ENCODE results near the gene KLHDC1. TPM values are rescaled to one million over a fixed set of nuclear protein-coding genes. Genes with fewer than 3 reads are reported as not detected.
"Not testable (repeated sequence)": the region's sequence is repeated elsewhere in the genome, so short reads cannot be mapped to it uniquely, and the experiment has no call there.

Gene KLHDC1
- polyA plus RNA-seq, 1 of the 3 experiments (the other 2 are of a cell fraction) = 0.31 TPM

DNA sequence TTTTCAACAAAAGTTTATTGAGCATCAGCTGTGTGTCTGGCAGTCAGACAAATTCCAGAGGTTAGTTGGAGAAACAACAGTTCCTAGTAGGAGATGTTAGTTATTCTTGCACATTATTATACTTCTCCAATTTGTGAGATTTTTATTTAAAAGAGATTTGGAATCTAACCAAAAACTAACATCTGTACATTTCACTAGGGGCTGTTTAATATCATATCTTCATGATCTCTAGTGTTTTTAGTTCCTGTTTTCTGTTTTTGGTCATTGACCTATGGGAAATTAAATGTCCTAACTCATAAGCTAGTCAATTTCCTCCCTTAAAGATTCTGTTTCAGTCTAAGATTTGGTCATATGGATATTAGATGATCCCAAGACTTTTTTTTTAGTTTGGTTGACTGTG is 40.9 kb downstream of the KLHDC1 start:
- ChIA-PET POLR2A (no interaction called here), CTCF (no interaction called here)
- TF ChIP-seq RAD21 (IDR thresholded peaks at IDR 0.05; ENCODE audit: low read length) (no peak), YY1 (IDR thresholded peaks at IDR 0.05; ENCODE audit: low read depth) (no peak), SMC3 (IDR thresholded peaks at IDR 0.05; ENCODE audit: low read depth, low read length) (no peak), JUND (IDR thresholded peaks at IDR 0.05) (no peak)
- TF ChIP-seq, protein P1, sequence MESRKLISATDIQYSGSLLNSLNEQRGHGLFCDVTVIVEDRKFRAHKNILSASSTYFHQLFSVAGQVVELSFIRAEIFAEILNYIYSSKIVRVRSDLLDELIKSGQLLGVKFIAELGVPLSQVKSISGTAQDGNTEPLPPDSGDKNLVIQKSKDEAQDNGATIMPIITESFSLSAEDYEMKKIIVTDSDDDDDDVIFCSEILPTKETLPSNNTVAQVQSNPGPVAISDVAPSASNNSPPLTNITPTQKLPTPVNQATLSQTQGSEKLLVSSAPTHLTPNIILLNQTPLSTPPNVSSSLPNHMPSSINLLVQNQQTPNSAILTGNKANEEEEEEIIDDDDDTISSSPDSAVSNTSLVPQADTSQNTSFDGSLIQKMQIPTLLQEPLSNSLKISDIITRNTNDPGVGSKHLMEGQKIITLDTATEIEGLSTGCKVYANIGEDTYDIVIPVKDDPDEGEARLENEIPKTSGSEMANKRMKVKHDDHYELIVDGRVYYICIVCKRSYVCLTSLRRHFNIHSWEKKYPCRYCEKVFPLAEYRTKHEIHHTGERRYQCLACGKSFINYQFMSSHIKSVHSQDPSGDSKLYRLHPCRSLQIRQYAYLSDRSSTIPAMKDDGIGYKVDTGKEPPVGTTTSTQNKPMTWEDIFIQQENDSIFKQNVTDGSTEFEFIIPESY (IDR thresholded peaks at IDR 0.05; ENCODE audit: borderline replicate concordance, low read depth) = no peak
- TF ChIP-seq, protein P2, sequence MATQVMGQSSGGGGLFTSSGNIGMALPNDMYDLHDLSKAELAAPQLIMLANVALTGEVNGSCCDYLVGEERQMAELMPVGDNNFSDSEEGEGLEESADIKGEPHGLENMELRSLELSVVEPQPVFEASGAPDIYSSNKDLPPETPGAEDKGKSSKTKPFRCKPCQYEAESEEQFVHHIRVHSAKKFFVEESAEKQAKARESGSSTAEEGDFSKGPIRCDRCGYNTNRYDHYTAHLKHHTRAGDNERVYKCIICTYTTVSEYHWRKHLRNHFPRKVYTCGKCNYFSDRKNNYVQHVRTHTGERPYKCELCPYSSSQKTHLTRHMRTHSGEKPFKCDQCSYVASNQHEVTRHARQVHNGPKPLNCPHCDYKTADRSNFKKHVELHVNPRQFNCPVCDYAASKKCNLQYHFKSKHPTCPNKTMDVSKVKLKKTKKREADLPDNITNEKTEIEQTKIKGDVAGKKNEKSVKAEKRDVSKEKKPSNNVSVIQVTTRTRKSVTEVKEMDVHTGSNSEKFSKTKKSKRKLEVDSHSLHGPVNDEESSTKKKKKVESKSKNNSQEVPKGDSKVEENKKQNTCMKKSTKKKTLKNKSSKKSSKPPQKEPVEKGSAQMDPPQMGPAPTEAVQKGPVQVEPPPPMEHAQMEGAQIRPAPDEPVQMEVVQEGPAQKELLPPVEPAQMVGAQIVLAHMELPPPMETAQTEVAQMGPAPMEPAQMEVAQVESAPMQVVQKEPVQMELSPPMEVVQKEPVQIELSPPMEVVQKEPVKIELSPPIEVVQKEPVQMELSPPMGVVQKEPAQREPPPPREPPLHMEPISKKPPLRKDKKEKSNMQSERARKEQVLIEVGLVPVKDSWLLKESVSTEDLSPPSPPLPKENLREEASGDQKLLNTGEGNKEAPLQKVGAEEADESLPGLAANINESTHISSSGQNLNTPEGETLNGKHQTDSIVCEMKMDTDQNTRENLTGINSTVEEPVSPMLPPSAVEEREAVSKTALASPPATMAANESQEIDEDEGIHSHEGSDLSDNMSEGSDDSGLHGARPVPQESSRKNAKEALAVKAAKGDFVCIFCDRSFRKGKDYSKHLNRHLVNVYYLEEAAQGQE (IDR thresholded peaks at IDR 0.05; ENCODE audit: low read depth, low read length) = no peak
- TF ChIP-seq, protein P3, sequence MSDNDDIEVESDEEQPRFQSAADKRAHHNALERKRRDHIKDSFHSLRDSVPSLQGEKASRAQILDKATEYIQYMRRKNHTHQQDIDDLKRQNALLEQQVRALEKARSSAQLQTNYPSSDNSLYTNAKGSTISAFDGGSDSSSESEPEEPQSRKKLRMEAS (IDR thresholded peaks at IDR 0.05; ENCODE audit: low read depth) = no peak
- H3K27ac ChIP-seq (ENCODE audit: low read depth in 2 of 2, low read length in 1 of 2) = no peak overlapping the region
- H2AFZ ChIP-seq (ENCODE audit: low read depth) = no peak overlapping the region
- H3F3A ChIP-seq (replicated peaks; ENCODE audit: insufficient read depth) = no peaks in the 10 kb centered on the region
- DNase-seq = no peak
- no peak overlapping the region for H3K4me2 ChIP-seq
- H4K20me1 ChIP-seq (ENCODE audit: insufficient read depth) = no peaks in the 10 kb centered on the region
- H3K79me2 ChIP-seq (ENCODE audit: insufficient read depth) = no peaks in the 10 kb centered on the region
- H3K4me3 ChIP-seq (ENCODE audit: low read depth in 2 of 2, low read length in 1 of 2) = no peak overlapping the region
- no peaks in the 10 kb centered on the region for H3K9me2 ChIP-seq
- no peaks in the 10 kb centered on the region for H3K4me1 ChIP-seq (ENCODE audit: control insufficient read depth in 1 of 2, insufficient read depth in 2 of 2, low read depth in 1 of 2, low read length in 1 of 2)
- no peaks in the 10 kb centered on the region for H3K27me3 ChIP-seq (ENCODE audit: insufficient read depth)
- H3K9ac ChIP-seq = no peak overlapping the region
- no peaks in the 10 kb centered on the region for H3K36me3 ChIP-seq (replicated peaks in 1 of 2; ENCODE audit: control insufficient read depth in 1 of 2, insufficient read depth in 2 of 2, low read length in 1 of 2)
- H3K9me3 ChIP-seq = no peaks in the 10 kb centered on the region

DNA sequence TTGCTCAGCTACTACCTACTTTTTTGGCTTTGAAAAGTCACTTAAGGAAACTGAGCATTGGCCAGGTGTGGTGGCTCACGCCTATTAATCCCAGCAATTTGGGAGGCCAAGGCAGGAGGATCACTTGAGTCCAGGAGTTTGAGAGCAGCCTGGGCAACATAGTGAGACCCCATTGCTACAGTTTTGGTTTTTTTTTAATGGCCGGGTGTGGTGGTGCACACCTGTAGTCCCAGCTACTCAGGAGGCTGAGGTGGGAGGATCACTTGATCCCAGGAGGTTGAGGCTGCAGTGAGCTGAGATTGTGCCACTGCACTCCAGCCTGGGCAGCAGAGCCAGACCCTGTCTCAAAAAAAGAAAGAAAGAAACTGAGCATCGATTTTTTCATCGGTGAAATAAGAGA is 42.7 kb downstream of the KLHDC1 start:
- H3K4me1 ChIP-seq (ENCODE audit: control insufficient read depth in 1 of 2, insufficient read depth in 2 of 2, low read depth in 1 of 2, low read length in 1 of 2); H3K9me3 ChIP-seq; DNase-seq; H4K20me1 ChIP-seq (ENCODE audit: insufficient read depth); H2AFZ ChIP-seq (ENCODE audit: low read depth); CTCF ChIA-PET; H3F3A ChIP-seq (replicated peaks; ENCODE audit: insufficient read depth); H3K4me2 ChIP-seq; H3K27ac ChIP-seq (ENCODE audit: low read depth in 2 of 2, low read length in 1 of 2); H3K79me2 ChIP-seq (ENCODE audit: insufficient read depth); H3K4me3 ChIP-seq (ENCODE audit: low read depth in 2 of 2, low read length in 1 of 2); H3K27me3 ChIP-seq (ENCODE audit: insufficient read depth); H3K9me2 ChIP-seq; POLR2A ChIA-PET; H3K36me3 ChIP-seq (replicated peaks in 1 of 2; ENCODE audit: control insufficient read depth in 1 of 2, insufficient read depth in 2 of 2, low read length in 1 of 2); H3K9ac ChIP-seq: not testable (repeated sequence)
- WGBS (ENCODE audit: low lambda C conversion rate) = 70% methylated on average over 4 of the region's 4 CpGs

Measured in SK-N-SH (cell line).